Prostate gland (tissue), 2 donors: ENCODE results near the gene KCNK18.

ENCODE experiments used
- POLR2A ChIP-seq: fragments of 450-650 bp; IDR thresholded peaks from one replicate; pipeline ENCODE4 v1.6.1; 2016; ENCODE audit warnings: antibody characterized with exemption, mild to moderate bottlenecking
- POLR2AphosphoS5 ChIP-seq: sonication (generic); formaldehyde crosslinking; IDR thresholded peaks from one replicate; pipeline ENCODE4 v1.6.1; 2017; ENCODE audit warnings: antibody characterized with exemption
- TF ChIP-seq, protein P1 (sequence below), 4 experiments: fragments of 200-600 bp in 2 of 4; fragments of 450-650 bp in 2 of 4; sonication (generic) in 2 of 4; IDR thresholded peaks; 1 replicate in 3 of 4; 2 replicates in 1 of 4; pipeline ENCODE4 v1.5.1; 2016 to 2019; ENCODE audit warnings: antibody characterized with exemption in 4 of 4, mild to moderate bottlenecking in 2 of 4, moderate library complexity in 2 of 4

DNA sequence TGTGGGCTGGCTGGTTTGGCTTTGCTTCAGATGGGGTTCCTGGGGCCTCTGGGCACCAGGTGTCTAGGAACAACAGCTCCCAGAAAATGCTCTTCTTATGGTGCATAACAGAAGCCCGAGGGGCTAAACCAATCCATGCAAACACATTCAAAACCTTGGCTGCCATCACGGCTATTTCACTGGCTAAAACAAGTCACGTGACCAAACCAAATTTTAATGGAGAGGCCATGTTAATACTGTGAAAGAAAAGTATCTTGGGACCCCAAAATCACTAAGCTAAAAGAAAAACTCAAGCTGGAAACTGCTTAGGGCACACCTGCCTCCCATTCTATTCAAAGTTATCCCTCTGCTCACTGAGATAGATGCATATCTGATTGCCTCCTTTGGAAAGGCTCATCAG lies 19.1 kb upstream of the KCNK18 start:
- TF ChIP-seq, protein P1, sequence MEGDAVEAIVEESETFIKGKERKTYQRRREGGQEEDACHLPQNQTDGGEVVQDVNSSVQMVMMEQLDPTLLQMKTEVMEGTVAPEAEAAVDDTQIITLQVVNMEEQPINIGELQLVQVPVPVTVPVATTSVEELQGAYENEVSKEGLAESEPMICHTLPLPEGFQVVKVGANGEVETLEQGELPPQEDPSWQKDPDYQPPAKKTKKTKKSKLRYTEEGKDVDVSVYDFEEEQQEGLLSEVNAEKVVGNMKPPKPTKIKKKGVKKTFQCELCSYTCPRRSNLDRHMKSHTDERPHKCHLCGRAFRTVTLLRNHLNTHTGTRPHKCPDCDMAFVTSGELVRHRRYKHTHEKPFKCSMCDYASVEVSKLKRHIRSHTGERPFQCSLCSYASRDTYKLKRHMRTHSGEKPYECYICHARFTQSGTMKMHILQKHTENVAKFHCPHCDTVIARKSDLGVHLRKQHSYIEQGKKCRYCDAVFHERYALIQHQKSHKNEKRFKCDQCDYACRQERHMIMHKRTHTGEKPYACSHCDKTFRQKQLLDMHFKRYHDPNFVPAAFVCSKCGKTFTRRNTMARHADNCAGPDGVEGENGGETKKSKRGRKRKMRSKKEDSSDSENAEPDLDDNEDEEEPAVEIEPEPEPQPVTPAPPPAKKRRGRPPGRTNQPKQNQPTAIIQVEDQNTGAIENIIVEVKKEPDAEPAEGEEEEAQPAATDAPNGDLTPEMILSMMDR (IDR thresholded peaks at IDR 0.05) = no peak
- TF ChIP-seq POLR2A (no peak), POLR2AphosphoS5 (no peak)
